SU-DHL-6 (cell line): ENCODE measurements around the gene MDM4.
"Not testable (repeated sequence)": the region's sequence is repeated elsewhere in the genome, so short reads cannot be mapped to it uniquely, and the experiment has no call there.

Source experiments
- H2AFZ ChIP-seq: fragments of 200-600 bp; sonication (generic); 2 replicates; pipeline ENCODE4 v1.6.1; 2014; ENCODE audit warnings: low read depth, mild to moderate bottlenecking, moderate library complexity, mixed read lengths, antibody characterized with exemption, low read length; ENCODE audit not compliant: severe bottlenecking
- H3F3A ChIP-seq: fragments of 200-600 bp; shearing (Covaris generic); 2 replicates; pipeline ENCODE4 v1.6.0; 2016; ENCODE audit warnings: antibody characterized with exemption, mild to moderate bottlenecking; ENCODE audit not compliant: insufficient read depth
- H3K27ac ChIP-seq: fragments of 200-600 bp; sonication (generic); 2 replicates; pipeline ENCODE4 v1.5.1; 2016; ENCODE audit warnings: low read depth, mild to moderate bottlenecking, low read length, moderate library complexity, mixed read lengths
- H3K27me3 ChIP-seq: fragments of 200-600 bp; sonication (generic), shearing (Covaris generic); 2 replicates; pipeline ENCODE4 v1.6.0; 2014; ENCODE audit warnings: mild to moderate bottlenecking, low read length
- H3K36me3 ChIP-seq: fragments of 200-600 bp; sonication (generic); 2 replicates; pipeline ENCODE4 v1.6.1; 2014; ENCODE audit warnings: mild to moderate bottlenecking, low read length, mixed read lengths
- H3K4me2 ChIP-seq: fragments of 300-600, 200-600 bp; shearing (Covaris generic), sonication (generic); 2 replicates; pipeline ENCODE4 v1.6.0; 2014; ENCODE audit warnings: low read length, low read depth, mild to moderate bottlenecking; ENCODE audit not compliant: poor library complexity, severe bottlenecking
- H3K4me3 ChIP-seq: fragments of 200-600 bp; sonication (generic); 2 replicates; pipeline ENCODE4 v1.5.1; 2014; ENCODE audit warnings: antibody characterized with exemption, low read length, mild to moderate bottlenecking, mixed read lengths; ENCODE audit not compliant: insufficient read depth, poor library complexity, severe bottlenecking
- H3K79me2 ChIP-seq: fragments of 200-600 bp; sonication (generic); 2 replicates; pipeline ENCODE4 v1.6.1; 2014; ENCODE audit warnings: mild to moderate bottlenecking, low read length, moderate library complexity; ENCODE audit not compliant: insufficient read depth
- H3K9ac ChIP-seq: fragments of 200-600 bp; sonication (generic); 2 replicates; pipeline ENCODE4 v1.7.0; 2014; ENCODE audit warnings: mild to moderate bottlenecking, low read length
- H3K9me2 ChIP-seq: fragments of 200-600 bp; sonication (generic); replicated peaks from 2 replicates; pipeline ENCODE4 v1.6.1; 2014; ENCODE audit warnings: low read length; ENCODE audit not compliant: insufficient read depth
- H3K9me3 ChIP-seq: fragments of 200-600 bp; sonication (generic); 2 replicates; pipeline ENCODE4 v1.6.1; 2014; ENCODE audit warnings: low read length, mixed read lengths; ENCODE audit not compliant: insufficient read depth
- H4K20me1 ChIP-seq: fragments of 200-600 bp; sonication (generic); 2 replicates; pipeline ENCODE4 v1.6.1; 2014; ENCODE audit warnings: low read depth, mild to moderate bottlenecking, antibody characterized with exemption, low read length, moderate library complexity, mixed read lengths
- EZH2phosphoT487 ChIP-seq: fragments of 200-600 bp; sonication (generic), shearing (Covaris generic); conservative IDR thresholded peaks from 2 replicates; pipeline ENCODE4 v1.6.1; 2018; ENCODE audit warnings: mild to moderate bottlenecking, antibody characterized with exemption, low read length, moderate library complexity, mixed read lengths
- TF ChIP-seq, protein P1 (sequence below): fragments of 200-600 bp; sonication (generic); IDR thresholded peaks from one replicate; pipeline ENCODE4 v1.5.1; 2017; ENCODE audit warnings: antibody characterized with exemption, mild to moderate bottlenecking, low read length, moderate library complexity; ENCODE audit not compliant: insufficient read depth, poor library complexity, severe bottlenecking

The MDM4 gene

DNA sequence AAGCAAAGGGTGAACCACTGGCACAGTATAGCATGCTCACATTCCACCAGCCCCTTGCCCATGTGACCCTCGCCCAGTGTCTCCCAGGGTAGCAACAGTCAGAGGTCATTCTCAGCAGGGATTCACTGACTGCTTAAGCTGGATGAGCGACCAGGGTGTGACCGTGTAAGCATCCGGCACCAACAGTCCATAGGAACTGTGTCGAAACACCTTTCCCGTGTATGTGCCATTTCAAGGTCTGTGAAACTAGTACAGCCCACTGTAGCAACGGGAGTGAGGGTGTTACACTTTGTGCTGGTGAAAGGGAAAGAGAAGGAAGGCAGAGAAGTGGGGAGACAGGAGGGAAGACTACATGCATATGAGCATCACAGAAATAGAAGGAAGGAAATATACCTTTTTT is 32.4 kb upstream of the MDM4 start:
- Histone ChIP-seq H2AFZ (no peak overlapping the region), H3K27ac (no peak overlapping the region), H3K9ac (no peak overlapping the region)

DNA sequence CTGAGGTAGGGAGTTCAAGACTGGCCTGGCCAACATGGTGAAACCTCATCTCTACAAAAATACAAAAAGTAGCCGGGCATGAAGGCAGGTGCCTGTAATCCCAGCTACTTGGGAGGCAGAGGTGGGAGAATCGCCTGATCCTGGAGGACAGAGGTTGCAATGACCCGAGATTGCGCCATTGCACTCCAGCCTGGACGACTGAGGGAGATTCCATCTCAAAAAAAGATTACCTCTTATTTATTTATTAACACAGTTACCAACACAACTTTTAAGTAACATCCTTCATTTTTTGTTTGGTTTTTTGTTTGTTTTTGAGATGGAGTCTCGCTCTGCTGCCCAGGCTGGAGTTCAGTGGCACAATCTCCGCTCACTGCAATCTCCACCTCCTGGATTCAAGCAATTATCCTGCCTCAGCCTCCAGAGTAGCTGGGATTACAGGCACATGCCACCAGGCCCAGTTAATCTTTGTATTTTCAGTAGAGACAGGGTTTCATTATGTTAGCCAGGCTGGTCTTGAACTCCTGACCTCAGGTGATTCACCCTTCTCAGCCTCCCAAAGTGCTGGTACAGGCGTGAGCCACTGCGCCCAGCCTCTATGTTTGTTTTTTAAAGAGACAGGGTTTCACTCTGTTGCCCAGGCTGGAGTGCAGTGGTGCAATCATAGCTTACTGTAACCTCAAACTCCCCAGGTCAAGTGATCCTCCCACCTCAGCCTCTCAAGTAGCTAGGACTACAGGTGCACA is 29.5 kb upstream of the MDM4 start:
- not testable (repeated sequence) for H3K27ac ChIP-seq, H3K36me3 ChIP-seq, H3K9me3 ChIP-seq, H3K27me3 ChIP-seq, H3K4me2 ChIP-seq, H3K4me3 ChIP-seq, H3K9ac ChIP-seq, H3K9me2 ChIP-seq, H3K79me2 ChIP-seq, H2AFZ ChIP-seq, H3F3A ChIP-seq, H4K20me1 ChIP-seq

More for the DNA sequence above, 32.4 kb upstream of the MDM4 start:
- no peaks in the 10 kb centered on the region for H3K27me3 ChIP-seq
- H4K20me1 ChIP-seq = no peaks in the 10 kb centered on the region
- no peak overlapping the region for H3K4me3 ChIP-seq
- H3K79me2 ChIP-seq = no peaks in the 10 kb centered on the region
- no peaks in the 10 kb centered on the region for H3K36me3 ChIP-seq
- no peaks in the 10 kb centered on the region for H3K9me3 ChIP-seq
- TF ChIP-seq EZH2phosphoT487 = no peak
- TF ChIP-seq, protein P1, sequence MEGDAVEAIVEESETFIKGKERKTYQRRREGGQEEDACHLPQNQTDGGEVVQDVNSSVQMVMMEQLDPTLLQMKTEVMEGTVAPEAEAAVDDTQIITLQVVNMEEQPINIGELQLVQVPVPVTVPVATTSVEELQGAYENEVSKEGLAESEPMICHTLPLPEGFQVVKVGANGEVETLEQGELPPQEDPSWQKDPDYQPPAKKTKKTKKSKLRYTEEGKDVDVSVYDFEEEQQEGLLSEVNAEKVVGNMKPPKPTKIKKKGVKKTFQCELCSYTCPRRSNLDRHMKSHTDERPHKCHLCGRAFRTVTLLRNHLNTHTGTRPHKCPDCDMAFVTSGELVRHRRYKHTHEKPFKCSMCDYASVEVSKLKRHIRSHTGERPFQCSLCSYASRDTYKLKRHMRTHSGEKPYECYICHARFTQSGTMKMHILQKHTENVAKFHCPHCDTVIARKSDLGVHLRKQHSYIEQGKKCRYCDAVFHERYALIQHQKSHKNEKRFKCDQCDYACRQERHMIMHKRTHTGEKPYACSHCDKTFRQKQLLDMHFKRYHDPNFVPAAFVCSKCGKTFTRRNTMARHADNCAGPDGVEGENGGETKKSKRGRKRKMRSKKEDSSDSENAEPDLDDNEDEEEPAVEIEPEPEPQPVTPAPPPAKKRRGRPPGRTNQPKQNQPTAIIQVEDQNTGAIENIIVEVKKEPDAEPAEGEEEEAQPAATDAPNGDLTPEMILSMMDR = no peak
- no peaks in the 10 kb centered on the region for H3F3A ChIP-seq
- no peak overlapping the region for H3K4me2 ChIP-seq
- H3K9me2 ChIP-seq = no peaks in the 10 kb centered on the region

DNA sequence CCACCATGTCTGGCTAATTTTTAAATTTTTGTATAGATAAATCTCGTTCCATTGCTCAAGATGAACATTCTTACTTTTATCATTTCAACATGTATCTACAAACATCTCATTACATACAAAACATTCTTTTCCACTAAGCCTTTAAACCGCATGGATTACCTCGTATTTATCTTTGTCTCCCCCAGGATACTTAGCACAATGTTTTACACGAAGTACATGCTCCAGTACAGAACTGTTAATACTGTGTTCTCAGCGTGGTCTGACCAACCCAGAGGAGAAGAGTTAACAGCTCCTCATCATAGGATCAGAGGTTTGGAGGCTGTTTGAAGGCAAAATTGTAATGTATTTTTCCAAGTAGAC is 29.0 kb upstream of the MDM4 start:
- no peaks in the 10 kb centered on the region for H4K20me1 ChIP-seq
- no peaks in the 10 kb centered on the region for H3K36me3 ChIP-seq
- H3K4me3 ChIP-seq = no peak overlapping the region
- TF ChIP-seq, protein P1 = no peak
- no peak for TF ChIP-seq EZH2phosphoT487
- H3K27ac ChIP-seq = no peak overlapping the region
- H3K9ac ChIP-seq = no peak overlapping the region
- H2AFZ ChIP-seq = no peak overlapping the region
- no peaks in the 10 kb centered on the region for H3K9me3 ChIP-seq
- H3K9me2 ChIP-seq = no peaks in the 10 kb centered on the region
- H3F3A ChIP-seq = no peaks in the 10 kb centered on the region
- no peaks in the 10 kb centered on the region for H3K79me2 ChIP-seq
- no peaks in the 10 kb centered on the region for H3K27me3 ChIP-seq
- no peak overlapping the region for H3K4me2 ChIP-seq

DNA sequence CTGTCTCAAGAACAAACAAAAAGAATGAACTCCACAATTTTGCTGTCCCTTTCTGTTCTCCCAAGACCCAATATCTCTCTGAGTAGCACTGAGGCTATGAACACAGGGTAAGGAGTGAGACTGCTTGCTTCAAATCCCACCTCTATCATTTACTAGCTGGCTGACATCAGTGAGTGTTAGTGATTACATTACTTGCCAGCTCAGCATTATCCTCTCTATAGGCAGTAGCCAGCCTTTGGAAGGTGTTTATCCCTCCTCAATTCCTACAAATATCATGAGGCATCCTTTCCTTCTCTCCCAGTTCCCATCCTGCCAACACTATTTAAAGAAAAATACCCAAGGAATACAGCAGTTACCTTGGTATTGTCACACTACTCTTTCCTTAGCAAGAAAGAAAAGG is 24.6 kb upstream of the MDM4 start:
- no peaks in the 10 kb centered on the region for H3K36me3 ChIP-seq
- H3K9ac ChIP-seq = no peak overlapping the region
- peaks cover 4% of the 10 kb centered on the region for H3F3A ChIP-seq
- no peak overlapping the region for H2AFZ ChIP-seq
- H3K27me3 ChIP-seq = no peaks in the 10 kb centered on the region
- no peaks in the 10 kb centered on the region for H3K9me3 ChIP-seq
- no peak overlapping the region for H3K4me3 ChIP-seq
- no peak overlapping the region for H3K4me2 ChIP-seq
- no peak overlapping the region for H3K27ac ChIP-seq
- H4K20me1 ChIP-seq = no peaks in the 10 kb centered on the region
- no peak for TF ChIP-seq EZH2phosphoT487
- TF ChIP-seq, protein P1 = no peak
- no peaks in the 10 kb centered on the region for H3K79me2 ChIP-seq
- H3K9me2 ChIP-seq = no peaks in the 10 kb centered on the region
